ENCODE measurements around the gene ZNF197.
A peak's percentile ranks its signal among the peaks of the same experiment; 100 is the strongest.
"Not testable (repeated sequence)": the region's sequence is repeated elsewhere in the genome, so short reads cannot be mapped to it uniquely, and the experiment has no call there.

Gene ZNF197

GRCh38 chr3:44665173-44665572, 40.3 kb downstream of the ZNF197 start:
- DNase-seq, result no peak

- DNase-seq, result no peak
These were observed 41.5 kb downstream of the ZNF197 start for GRCh38 chr3:44666346-44666745.

- DNase-seq, result no peak
These were observed 44.9 kb downstream of the ZNF197 start for GRCh38 chr3:44669760-44670159.

- not testable (repeated sequence) for DNase-seq
These were observed 48.6 kb downstream of the ZNF197 start for GRCh38 chr3:44673466-44673865.

- no peak for DNase-seq
These were observed 49.4 kb downstream of the ZNF197 start for GRCh38 chr3:44674211-44674610.

GRCh38 chr3:44678480-44679116, 53.8 kb downstream of the ZNF197 start:
- no peak for DNase-seq

GRCh38 chr3:44680921-44681455, 56.2 kb downstream of the ZNF197 start:
- no peak for DNase-seq

- no peak for DNase-seq
These were observed 57.5 kb downstream of the ZNF197 start for GRCh38 chr3:44682182-44682896.

- peak; percentile 36 to 67 (median 43) for DNase-seq
These were observed 60.4 kb downstream of the ZNF197 start for GRCh38 chr3:44685128-44685800.

GRCh38 chr3:44687898-44688297, 63.1 kb downstream of the ZNF197 start:
- DNase-seq, result no peak

Data from suppressor macrophage treated with lipopolysaccharide for 1 hour (primary cell).